ENCODE measurements around the gene H1-8.

H1-8 gene

DNA sequence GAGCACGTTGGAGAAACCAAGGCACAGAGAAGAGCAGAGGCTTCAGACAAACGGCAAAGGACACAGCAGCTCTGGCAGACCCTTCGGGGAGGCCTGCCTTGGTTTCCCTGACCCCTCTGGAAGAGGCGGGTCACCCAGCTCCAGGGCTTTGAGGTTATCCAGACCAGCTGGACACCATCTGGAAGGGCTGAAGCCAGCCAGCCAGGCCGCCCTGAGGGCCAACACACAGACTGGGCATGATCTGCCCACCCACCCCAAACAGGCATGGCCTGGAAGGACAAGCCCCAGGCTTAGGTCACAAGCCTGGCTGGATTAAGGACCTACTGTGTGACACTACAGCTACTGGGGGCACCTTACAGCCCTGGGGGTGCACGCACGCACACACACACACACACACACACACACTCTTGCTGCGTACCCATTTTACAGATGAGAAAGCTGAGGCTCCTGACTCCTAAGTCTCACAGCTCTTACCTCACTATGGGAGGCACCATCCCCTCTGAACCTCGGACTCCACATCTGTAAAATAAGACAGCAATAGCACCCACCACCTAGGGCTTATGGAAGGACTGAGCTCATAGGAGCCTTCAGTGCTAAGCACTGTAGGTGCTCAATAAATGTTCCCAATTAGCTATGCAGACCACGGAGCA lies 52.7 kb downstream of the H1-8 start:
- DNase-seq = no peak

DNA sequence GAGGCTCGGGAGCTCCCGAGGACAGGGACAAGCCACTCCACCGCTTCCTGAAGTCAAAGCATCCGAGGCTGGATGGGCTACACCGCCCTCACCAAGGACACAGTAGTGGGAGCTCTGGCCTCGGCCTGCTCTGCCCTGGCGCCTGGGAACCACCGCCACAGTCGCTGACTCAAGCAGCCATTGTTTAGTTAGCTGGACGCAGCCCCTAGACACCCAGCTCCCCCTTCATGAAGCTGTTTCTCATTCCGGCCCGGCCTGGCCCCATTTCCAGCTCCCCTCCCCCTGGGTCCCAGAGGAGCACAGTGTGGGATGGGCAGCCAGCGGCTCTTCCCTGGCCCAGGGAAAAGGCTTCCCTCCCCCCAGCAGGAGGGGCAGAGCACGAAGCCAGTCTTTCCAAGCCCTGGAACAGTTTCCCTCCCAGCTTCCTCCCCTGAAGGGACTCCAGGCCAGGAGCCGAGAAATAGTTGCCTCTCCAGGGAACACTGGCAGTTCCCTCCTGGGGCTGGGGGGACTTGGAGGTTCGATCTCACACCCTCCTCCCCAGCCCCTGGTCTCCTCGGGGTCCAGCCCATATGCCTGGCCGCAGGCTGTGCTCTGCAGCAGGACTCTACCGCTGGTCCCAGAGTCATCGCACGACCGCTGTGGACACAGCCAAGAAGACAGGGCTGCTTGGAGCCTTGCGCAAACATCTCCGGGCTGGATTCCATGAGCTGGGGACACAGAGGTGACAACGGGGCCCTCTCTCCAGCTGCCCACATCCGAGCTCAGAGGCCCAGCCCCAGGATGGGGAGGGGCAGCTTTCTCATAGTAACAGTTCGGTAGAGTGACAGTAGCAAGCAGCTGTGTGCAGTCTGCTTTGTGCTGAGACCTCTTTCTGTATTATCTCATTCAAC lies 53.5 kb downstream of the H1-8 start:
- no peak for DNase-seq

DNA sequence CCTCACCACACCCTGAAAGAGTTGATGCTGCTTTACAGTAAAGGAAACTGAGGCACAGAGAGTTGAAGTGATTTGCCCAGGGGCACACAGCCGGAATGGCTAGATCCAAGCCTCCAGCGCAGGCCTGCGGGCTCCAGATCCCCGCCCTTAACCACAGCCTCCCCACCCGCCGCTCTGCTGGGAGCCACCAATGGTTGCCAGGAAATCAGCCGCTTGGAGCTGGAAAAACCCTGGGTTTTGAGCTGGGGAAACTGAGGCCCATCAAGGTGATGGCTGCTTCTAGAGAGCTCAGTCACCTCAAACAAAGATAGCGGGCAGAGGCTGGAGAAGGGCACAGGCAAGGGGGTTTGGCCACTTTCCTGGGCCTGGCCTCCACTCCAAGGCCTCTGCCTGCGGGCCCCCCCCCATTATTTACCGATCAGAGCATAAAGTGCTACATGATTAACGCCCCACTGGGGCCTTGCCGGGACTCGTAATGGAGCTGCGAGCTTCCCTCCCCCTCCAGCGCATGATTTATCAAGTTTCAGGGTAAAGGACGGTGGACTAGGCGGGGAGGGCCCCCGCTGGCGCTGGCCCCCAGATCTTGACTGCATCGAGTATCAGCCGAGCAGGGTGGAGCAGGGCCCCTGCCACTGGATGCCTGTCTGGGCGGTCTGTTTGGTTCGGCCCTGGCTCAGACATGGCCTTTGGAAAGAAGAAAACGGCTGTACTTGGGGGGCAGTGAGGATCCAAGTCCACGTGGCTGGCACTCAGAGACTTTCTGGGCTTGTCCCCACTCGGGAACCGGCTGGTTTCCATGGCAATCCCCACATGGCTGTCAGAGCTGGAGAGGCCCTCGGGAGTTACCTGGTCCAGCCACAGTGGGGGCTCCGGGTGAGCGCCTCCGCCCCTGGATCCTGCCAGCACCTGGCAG lies 54.4 kb downstream of the H1-8 start:
- DNase-seq = no peak

DNA sequence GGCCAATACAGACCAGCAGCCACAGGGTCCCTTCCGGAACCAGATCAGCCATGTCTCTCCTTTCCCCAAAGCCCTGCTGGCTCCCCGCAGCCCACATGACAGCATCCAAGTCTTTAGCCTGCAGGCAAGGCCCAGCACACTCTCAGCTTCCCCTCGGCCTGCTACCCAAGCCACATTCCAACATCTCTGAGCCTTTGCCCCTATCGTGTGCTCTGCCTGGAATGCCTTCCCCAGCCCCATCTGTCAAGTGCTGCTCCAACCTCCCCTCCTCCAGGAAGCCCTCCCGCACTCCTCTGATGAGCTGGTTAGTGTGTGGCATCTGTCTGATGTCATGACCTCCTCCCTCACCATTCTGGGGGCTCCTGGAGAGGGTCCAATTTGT lies 55.0 kb downstream of the H1-8 start:
- no peak for DNase-seq

DNA sequence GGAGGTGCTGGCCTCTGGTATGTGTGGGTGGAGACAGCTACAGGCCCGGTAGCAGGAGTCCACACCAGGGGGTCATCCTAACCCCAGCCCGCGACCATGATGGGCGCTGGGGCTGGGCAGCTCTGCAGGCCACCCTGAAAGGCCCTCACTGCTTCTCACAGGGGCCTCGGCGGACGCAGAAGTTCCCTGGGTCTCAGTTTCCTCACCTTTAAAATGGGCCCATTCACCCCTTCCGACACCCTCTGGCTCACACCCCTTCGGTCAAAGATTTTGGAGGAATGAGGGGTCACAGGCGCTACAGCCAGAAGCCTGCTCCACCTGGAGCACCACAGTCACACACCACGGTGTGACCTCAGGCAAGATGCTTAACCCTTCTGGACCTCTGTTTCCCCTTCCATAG lies 55.5 kb downstream of the H1-8 start:
- DNase-seq = no peak

DNA sequence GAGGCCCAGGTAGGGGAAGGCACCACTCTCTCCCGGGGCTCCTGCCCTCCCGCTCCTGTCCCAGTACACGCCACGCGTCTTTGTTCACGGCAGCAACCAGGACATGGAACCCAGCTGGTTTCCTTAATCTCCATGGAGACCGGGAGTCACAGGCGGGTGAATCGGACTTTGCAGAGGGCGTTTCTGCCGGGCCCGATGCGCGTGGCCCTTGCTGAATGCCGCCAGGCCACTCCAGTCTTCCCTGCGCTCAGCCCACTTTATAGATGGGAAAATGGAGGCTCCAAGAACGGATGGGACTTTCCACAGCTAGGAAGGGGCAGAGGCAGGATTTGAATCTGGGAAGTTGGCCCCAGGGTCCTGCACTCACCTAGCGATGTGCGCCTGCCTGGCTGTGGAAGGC lies 56.1 kb downstream of the H1-8 start:
- no peak for DNase-seq

DNA sequence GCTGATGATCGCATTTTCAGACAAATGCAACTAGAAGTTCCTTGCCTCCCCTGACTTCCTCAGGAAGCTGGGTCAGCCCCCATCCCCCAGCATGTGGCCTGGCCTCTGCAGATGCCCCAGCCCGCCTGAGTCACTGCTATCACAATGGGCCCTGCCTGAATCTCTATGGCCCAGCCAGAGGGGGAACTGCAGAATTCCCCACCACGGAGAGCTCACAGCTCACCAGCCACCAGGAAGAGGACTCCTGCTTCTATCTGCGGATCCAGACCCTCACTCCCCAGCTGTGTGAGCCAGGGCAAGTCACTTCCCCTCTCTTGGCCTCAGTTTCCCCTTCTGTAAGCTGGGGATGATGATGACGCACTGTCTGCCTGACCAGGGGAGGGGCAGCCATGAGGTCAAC lies 56.6 kb downstream of the H1-8 start:
- DNase-seq = no peak

DNA sequence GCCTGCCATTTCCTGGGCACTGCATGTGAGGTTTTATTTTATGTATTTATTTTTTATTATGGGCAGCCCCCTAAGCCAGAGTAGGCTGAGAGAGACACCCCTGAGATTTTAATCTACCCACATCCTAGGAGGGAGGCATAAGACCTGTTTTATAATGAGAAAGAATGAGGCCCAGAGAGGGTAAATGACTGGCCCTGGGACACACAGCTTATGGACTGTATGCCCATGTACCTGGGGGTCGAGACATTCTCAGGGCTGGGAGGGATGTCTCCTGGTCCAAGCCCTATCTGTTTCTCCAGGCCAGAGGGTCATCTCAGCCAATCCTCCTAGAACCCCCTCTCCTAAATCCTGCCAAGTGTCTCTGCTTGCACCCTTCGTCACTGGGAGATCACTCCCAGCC lies 57.4 kb downstream of the H1-8 start:
- DNase-seq = no peak

Measured in NCI-H2171 (cell line).